Tibial artery (tissue), 4 donors: ENCODE measurements around the gene AK2.
"Not testable (repeated sequence)": the region's sequence is repeated elsewhere in the genome, so short reads cannot be mapped to it uniquely, and the experiment has no call there.

Experiments used
- DNase-seq, 2 donors: peaks; one replicate each; pipeline ENCODE4 v3.0.0-alpha.2; 2019
- H3K27ac ChIP-seq, 2 donors: fragments of 200-600 bp; sonication (generic) in 1 of 2; 1 replicate in 1 of 2; 2 replicates in 1 of 2; pipeline ENCODE4 v1.5.1; 2018 to 2019; ENCODE audit warnings: mild to moderate bottlenecking in 1 of 2
- H3K27me3 ChIP-seq, 2 donors: fragments of 200-600 bp; sonication (generic) in 1 of 2; one replicate each; pipeline versions ENCODE4 v1.5.1 to v1.6.0; 2016 to 2019
- H3K36me3 ChIP-seq, 3 donors: fragments of 200-600 bp; sonication (generic) in 2 of 3; one replicate each; pipeline ENCODE4 v1.5.1; 2016 to 2019; ENCODE audit warnings: mild to moderate bottlenecking in 2 of 3
- H3K4me1 ChIP-seq, 4 donors: fragments of 200-600 bp; sonication (generic) in 2 of 4; 1 replicate in 3 of 4; 2 replicates in 1 of 4; pipeline ENCODE4 v1.5.1; 2016 to 2019
- H3K4me3 ChIP-seq, 2 donors: fragments of 200-600 bp; sonication (generic) in 1 of 2; 1 replicate in 1 of 2; 2 replicates in 1 of 2; pipeline ENCODE4 v1.5.1; 2018 to 2019; ENCODE audit warnings: mild to moderate bottlenecking in 2 of 2
- H3K9me3 ChIP-seq, 3 donors: fragments of 200-600 bp; sonication (generic) in 1 of 3; one replicate each; pipeline ENCODE4 v1.5.1; 2016 to 2019
- intact Hi-C: fragments of 100-400 bp; cut with DNase I; formaldehyde crosslinking; loops from one replicate; pipeline ENCODE4 v1.15.0; 2023; ENCODE audit warnings: low total_unique reads
- TF ChIP-seq, protein P1 (sequence below), 2 experiments: fragments of 200-600 bp in 1 of 2; fragments of 450-650 bp in 1 of 2; IDR thresholded peaks; one replicate each; pipeline ENCODE4 v1.5.1; 2017 to 2019; ENCODE audit warnings: antibody characterized with exemption in 2 of 2, mild to moderate bottlenecking in 1 of 2, moderate library complexity in 1 of 2

AK2 gene

GRCh38 chr1:32981003-32981901 is 55.4 kb downstream of the AK2 start:
- Histone ChIP-seq H3K27ac (peak overlapping the region; percentile 27 to 54), H3K36me3 (no peaks in the 10 kb centered on the region), H3K4me1 (peaks cover 0 to 9% (median 1%) of the 10 kb centered on the region in 4 donors), H3K4me3 (no peak overlapping the region), H3K9me3 (no peaks in the 10 kb centered on the region), H3K27me3 (no peaks in the 10 kb centered on the region)
- intact Hi-C loops: no loop called here
- DNase-seq: peak; percentile 65 to 75
- TF ChIP-seq, protein P1, sequence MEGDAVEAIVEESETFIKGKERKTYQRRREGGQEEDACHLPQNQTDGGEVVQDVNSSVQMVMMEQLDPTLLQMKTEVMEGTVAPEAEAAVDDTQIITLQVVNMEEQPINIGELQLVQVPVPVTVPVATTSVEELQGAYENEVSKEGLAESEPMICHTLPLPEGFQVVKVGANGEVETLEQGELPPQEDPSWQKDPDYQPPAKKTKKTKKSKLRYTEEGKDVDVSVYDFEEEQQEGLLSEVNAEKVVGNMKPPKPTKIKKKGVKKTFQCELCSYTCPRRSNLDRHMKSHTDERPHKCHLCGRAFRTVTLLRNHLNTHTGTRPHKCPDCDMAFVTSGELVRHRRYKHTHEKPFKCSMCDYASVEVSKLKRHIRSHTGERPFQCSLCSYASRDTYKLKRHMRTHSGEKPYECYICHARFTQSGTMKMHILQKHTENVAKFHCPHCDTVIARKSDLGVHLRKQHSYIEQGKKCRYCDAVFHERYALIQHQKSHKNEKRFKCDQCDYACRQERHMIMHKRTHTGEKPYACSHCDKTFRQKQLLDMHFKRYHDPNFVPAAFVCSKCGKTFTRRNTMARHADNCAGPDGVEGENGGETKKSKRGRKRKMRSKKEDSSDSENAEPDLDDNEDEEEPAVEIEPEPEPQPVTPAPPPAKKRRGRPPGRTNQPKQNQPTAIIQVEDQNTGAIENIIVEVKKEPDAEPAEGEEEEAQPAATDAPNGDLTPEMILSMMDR (IDR thresholded peaks at IDR 0.05): no peak

DNA sequence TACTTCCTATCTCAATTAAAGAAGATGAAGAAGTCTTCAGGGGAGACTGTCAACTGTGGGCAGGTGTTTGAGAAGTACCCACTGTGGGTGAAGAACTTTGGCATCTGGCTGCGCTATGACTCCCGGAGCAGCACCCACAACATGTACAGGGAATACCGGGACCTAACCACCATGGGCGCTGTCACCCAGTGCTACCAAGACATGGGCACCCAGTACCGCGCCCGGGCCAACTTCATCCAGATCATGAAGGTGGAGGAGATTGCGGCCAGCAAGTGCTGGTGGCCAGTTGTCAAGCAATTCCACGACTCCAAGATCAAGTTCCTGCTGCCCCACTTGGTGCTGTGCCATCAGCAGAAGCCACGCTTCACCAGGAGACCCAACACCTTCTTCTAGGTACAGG is 56.6 kb downstream of the AK2 start:
- DNase-seq: no peak
- TF ChIP-seq, protein P1 (IDR thresholded peaks at IDR 0.05): no peak
- no peaks in the 10 kb centered on the region for H3K9me3 ChIP-seq
- H3K27ac ChIP-seq: no peak overlapping the region
- no peaks in the 10 kb centered on the region for H3K36me3 ChIP-seq
- H3K4me3 ChIP-seq: no peak overlapping the region
- H3K4me1 ChIP-seq: peaks cover 0 to 9% (median 1%) of the 10 kb centered on the region in 4 donors
- intact Hi-C loops: no loop called here
- no peaks in the 10 kb centered on the region for H3K27me3 ChIP-seq

- no peak for DNase-seq
- Histone ChIP-seq H3K4me3 (no peak overlapping the region), H3K27ac (no peak overlapping the region), H3K27me3 (no peaks in the 10 kb centered on the region), H3K4me1 (peaks cover 0 to 9% (median 1%) of the 10 kb centered on the region in 4 donors), H3K9me3 (no peaks in the 10 kb centered on the region), H3K36me3 (no peaks in the 10 kb centered on the region)
- intact Hi-C loops: no loop called here
- TF ChIP-seq, protein P1 (IDR thresholded peaks at IDR 0.05): no peak
Measured at GRCh38 chr1:32978854-32979253, 57.8 kb downstream of the AK2 start.

GRCh38 chr1:32977546-32978087 is 59.1 kb downstream of the AK2 start:
- DNase-seq: no peak
- TF ChIP-seq, protein P1 (IDR thresholded peaks at IDR 0.05): no peak
- Histone ChIP-seq H3K4me1 (peaks cover 0 to 15% (median 6%) of the 10 kb centered on the region in 4 donors), H3K9me3 (no peaks in the 10 kb centered on the region), H3K36me3 (no peaks in the 10 kb centered on the region), H3K27me3 (no peaks in the 10 kb centered on the region), H3K4me3 (no peak overlapping the region), H3K27ac (no peak overlapping the region)
- intact Hi-C loops: no loop called here

GRCh38 chr1:32975055-32975454 is 61.6 kb downstream of the AK2 start:
- intact Hi-C loops, H3K4me3 ChIP-seq, H3K36me3 ChIP-seq, DNase-seq, H3K27me3 ChIP-seq, H3K27ac ChIP-seq, H3K9me3 ChIP-seq, H3K4me1 ChIP-seq: not testable (repeated sequence)

DNA sequence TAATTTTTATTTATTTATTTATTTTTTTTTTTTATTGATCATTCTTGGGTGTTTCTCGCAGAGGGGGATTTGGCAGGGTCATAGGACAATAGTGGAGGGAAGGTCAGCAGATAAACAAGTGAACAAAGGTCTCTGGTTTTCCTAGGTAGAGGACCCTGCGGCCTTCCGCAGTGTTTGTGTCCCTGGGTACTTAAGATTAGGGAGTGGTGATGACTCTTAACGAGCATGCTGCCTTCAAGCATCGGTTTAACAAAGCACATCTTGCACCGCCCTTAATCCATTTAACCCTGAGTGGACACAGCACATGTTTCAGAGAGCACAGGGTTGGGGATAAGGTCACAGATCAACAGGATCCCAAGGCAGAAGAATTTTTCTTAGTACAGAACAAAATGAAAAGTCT is 63.2 kb downstream of the AK2 start:
- intact Hi-C loops, H3K36me3 ChIP-seq, DNase-seq, H3K27ac ChIP-seq, H3K27me3 ChIP-seq, H3K4me1 ChIP-seq, H3K9me3 ChIP-seq: not testable (repeated sequence)
- H3K4me3 ChIP-seq: peak overlapping the region; percentile 56 to 65
